ENCODE data around the gene ATP8A2.

GRCh38 chr13:25352230-25352629 is 19.5 kb upstream of the ATP8A2 start:
- TF ChIP-seq CTCF (IDR thresholded peaks at IDR 0.05): no peak
- TF ChIP-seq POLR2AphosphoS5 (IDR thresholded peaks at IDR 0.05; ENCODE audit: low read depth, low read length): no peak
- no peak for TF ChIP-seq REST (IDR thresholded peaks at IDR 0.05; ENCODE audit: insufficient read depth in 1 of 2, low read depth in 2 of 2, low read length in 1 of 2)
- TF ChIP-seq TCF7L2 (IDR thresholded peaks at IDR 0.05; ENCODE audit: low read depth, low read length): no peak

Data from Panc1 (cell line).